Stimulated activated naive CD8-positive, alpha-beta T cell treated with anti-CD3 and anti-CD28 coated beads, Interleukin-15, Interleukin-2, amounts not matched to agents 100 U/mL and 50 U/mL, for 24 hours (primary cell): ENCODE results near the gene ANKS3.

ENCODE experiments used
- ATAC-seq: fragments of 150-1000 bp; cut with Tn5 transposase; one replicate; pipeline ENCODE4 v1.10.0; 2021
- DNase-seq: peaks from one replicate; pipeline ENCODE4 v3.0.0; 2021

Gene ANKS3

GRCh38 chr16:4684763-4685162 is 49.3 kb downstream of the ANKS3 start:
- ATAC-seq (no peak), DNase-seq (no peak)

- ATAC-seq: no peak
Observed at GRCh38 chr16:4684058-4684715, 49.9 kb downstream of the ANKS3 start.

GRCh38 chr16:4683255-4684057 is 50.6 kb downstream of the ANKS3 start:
- DNase-seq (no peak), ATAC-seq (no peak)

More at GRCh38 chr16:4684058-4684715, 49.9 kb downstream of the ANKS3 start:
- no peak for DNase-seq

GRCh38 chr16:4682616-4683254 is 51.3 kb downstream of the ANKS3 start:
- DNase-seq (peak; percentile 73), ATAC-seq (peak; percentile 58)

GRCh38 chr16:4682084-4682591 is 51.9 kb downstream of the ANKS3 start:
- ATAC-seq: no peak

GRCh38 chr16:4681471-4682083 is 52.5 kb downstream of the ANKS3 start:
- no peak for ATAC-seq
- DNase-seq: no peak

More at GRCh38 chr16:4682084-4682591, 51.9 kb downstream of the ANKS3 start:
- DNase-seq: no peak

- ATAC-seq (no peak), DNase-seq (no peak)
Observed at GRCh38 chr16:4680673-4681470, 53.2 kb downstream of the ANKS3 start.

GRCh38 chr16:4679850-4680636 is 54.0 kb downstream of the ANKS3 start:
- ATAC-seq (no peak), DNase-seq (no peak)

- ATAC-seq (no peak), DNase-seq (no peak)
Observed at GRCh38 chr16:4679156-4679849, 54.8 kb downstream of the ANKS3 start.

GRCh38 chr16:4678596-4678995 is 55.5 kb downstream of the ANKS3 start:
- DNase-seq: no peak
- ATAC-seq: no peak

- no peak for ATAC-seq
- no peak for DNase-seq
Observed at GRCh38 chr16:4677994-4678393, 56.1 kb downstream of the ANKS3 start.

GRCh38 chr16:4677390-4677789 is 56.7 kb downstream of the ANKS3 start:
- no peak for DNase-seq
- ATAC-seq: no peak

GRCh38 chr16:4676831-4677230 is 57.2 kb downstream of the ANKS3 start:
- no peak for DNase-seq

GRCh38 chr16:4675864-4676786 is 57.9 kb downstream of the ANKS3 start:
- ATAC-seq: peak; percentile 86
- DNase-seq: peak; percentile 74

More at GRCh38 chr16:4676831-4677230, 57.2 kb downstream of the ANKS3 start:
- ATAC-seq: peak; percentile 3

GRCh38 chr16:4674926-4675530 is 59.0 kb downstream of the ANKS3 start:
- ATAC-seq (no peak), DNase-seq (no peak)

- ATAC-seq: no peak
Observed at GRCh38 chr16:4673387-4674046, 60.6 kb downstream of the ANKS3 start.

GRCh38 chr16:4668313-4668960 is 65.6 kb downstream of the ANKS3 start:
- DNase-seq (no peak), ATAC-seq (no peak)

More at GRCh38 chr16:4673387-4674046, 60.6 kb downstream of the ANKS3 start:
- no peak for DNase-seq
